WTC11 (cell line): ENCODE measurements around the gene SHROOM3. TPM values are rescaled to one million over a fixed set of nuclear protein-coding genes. Genes with fewer than 3 reads are reported as not detected.

Source experiments
- E2F5 ChIP-seq: sonication (generic); formaldehyde crosslinking; IDR thresholded peaks from 2 replicates; pipeline ENCODE4 v1.8.1; 2022; ENCODE audit warnings: mild to moderate bottlenecking, moderate library complexity, missing genetic modification reagents
- ETV6 ChIP-seq: sonication (generic); formaldehyde crosslinking; IDR thresholded peaks from 2 replicates; pipeline ENCODE4 v1.8.1; 2022; ENCODE audit warnings: mild to moderate bottlenecking, missing genetic modification reagents
- FOXK1 ChIP-seq: sonication (generic); formaldehyde crosslinking; IDR thresholded peaks from 2 replicates; pipeline ENCODE4 v1.8.0; 2022; ENCODE audit warnings: mild to moderate bottlenecking, moderate library complexity, missing genetic modification reagents
- MYBL2 ChIP-seq: sonication (generic); formaldehyde crosslinking; IDR thresholded peaks from 2 replicates; pipeline ENCODE4 v1.8.1; 2023; ENCODE audit warnings: mild to moderate bottlenecking, moderate library complexity, missing genetic modification reagents
- NR2C2 ChIP-seq: sonication (generic); formaldehyde crosslinking; IDR thresholded peaks from 2 replicates; pipeline ENCODE4 v1.8.0; 2022; ENCODE audit warnings: mild to moderate bottlenecking, missing genetic modification reagents
- NR3C1 ChIP-seq: sonication (generic); formaldehyde crosslinking; conservative IDR thresholded peaks from 2 replicates; pipeline ENCODE4 v1.8.1; 2023; ENCODE audit warnings: low read depth, mild to moderate bottlenecking, missing genetic modification reagents
- OVOL2 ChIP-seq: fragments of 250-450 bp; sonication (Bioruptor Pico); IDR thresholded peaks from 2 replicates; pipeline ENCODE4 v1.9.0; 2021; ENCODE audit warnings: mild to moderate bottlenecking, borderline replicate concordance
- SMAD4 ChIP-seq: sonication (generic); formaldehyde crosslinking; IDR thresholded peaks from 2 replicates; pipeline ENCODE4 v1.8.0; 2022; ENCODE audit warnings: mild to moderate bottlenecking, missing genetic modification reagents
- SP1 ChIP-seq: sonication (generic); formaldehyde crosslinking; conservative IDR thresholded peaks from 2 replicates; pipeline ENCODE4 v1.8.1; 2022; ENCODE audit warnings: missing genetic modification reagents
- total RNA-seq: library from RNA; stranded (reverse); gene quantifications from 3 replicates; pipeline ENCODE4 v1.2.3, GENCODE V29; 2021
- TF ChIP-seq, protein P1 (sequence below): fragments of 250-450 bp; sonication (Bioruptor Pico); IDR thresholded peaks from 2 replicates; pipeline ENCODE4 v1.9.0; 2021; ENCODE audit warnings: moderate library complexity, mild to moderate bottlenecking, inconsistent platforms, borderline replicate concordance
- TF ChIP-seq, protein P2 (sequence below): sonication (generic); formaldehyde crosslinking; IDR thresholded peaks from 2 replicates; pipeline ENCODE4 v1.8.1; 2023; ENCODE audit warnings: mild to moderate bottlenecking, missing genetic modification reagents, borderline replicate concordance
- TF ChIP-seq, protein P3 (sequence below): fragments of 250-450 bp; sonication (Bioruptor Pico); IDR thresholded peaks from 2 replicates; pipeline ENCODE4 v1.9.0; 2021; ENCODE audit warnings: mild to moderate bottlenecking
- TF ChIP-seq, protein P4 (sequence below): fragments of 250-450 bp; sonication (Bioruptor Pico); IDR thresholded peaks from 2 replicates; pipeline ENCODE4 v1.9.0; 2021; ENCODE audit warnings: mild to moderate bottlenecking, borderline replicate concordance
- TF ChIP-seq, protein P5 (sequence below): sonication (generic); formaldehyde crosslinking; IDR thresholded peaks from 2 replicates; pipeline ENCODE4 v1.8.0; 2022; ENCODE audit warnings: mild to moderate bottlenecking, missing genetic modification reagents

The SHROOM3 gene
- total RNA-seq, 1 experiment from 2014 or later: 71.9 TPM

- TF ChIP-seq, protein P1, sequence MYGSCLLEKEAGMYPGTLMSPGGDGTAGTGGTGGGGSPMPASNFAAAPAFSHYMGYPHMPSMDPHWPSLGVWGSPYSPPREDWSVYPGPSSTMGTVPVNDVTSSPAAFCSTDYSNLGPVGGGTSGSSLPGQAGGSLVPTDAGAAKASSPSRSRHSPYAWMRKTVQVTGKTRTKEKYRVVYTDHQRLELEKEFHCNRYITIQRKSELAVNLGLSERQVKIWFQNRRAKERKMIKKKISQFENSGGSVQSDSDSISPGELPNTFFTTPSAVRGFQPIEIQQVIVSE: no peak
- no peak for TF ChIP-seq ETV6
- TF ChIP-seq, protein P2, sequence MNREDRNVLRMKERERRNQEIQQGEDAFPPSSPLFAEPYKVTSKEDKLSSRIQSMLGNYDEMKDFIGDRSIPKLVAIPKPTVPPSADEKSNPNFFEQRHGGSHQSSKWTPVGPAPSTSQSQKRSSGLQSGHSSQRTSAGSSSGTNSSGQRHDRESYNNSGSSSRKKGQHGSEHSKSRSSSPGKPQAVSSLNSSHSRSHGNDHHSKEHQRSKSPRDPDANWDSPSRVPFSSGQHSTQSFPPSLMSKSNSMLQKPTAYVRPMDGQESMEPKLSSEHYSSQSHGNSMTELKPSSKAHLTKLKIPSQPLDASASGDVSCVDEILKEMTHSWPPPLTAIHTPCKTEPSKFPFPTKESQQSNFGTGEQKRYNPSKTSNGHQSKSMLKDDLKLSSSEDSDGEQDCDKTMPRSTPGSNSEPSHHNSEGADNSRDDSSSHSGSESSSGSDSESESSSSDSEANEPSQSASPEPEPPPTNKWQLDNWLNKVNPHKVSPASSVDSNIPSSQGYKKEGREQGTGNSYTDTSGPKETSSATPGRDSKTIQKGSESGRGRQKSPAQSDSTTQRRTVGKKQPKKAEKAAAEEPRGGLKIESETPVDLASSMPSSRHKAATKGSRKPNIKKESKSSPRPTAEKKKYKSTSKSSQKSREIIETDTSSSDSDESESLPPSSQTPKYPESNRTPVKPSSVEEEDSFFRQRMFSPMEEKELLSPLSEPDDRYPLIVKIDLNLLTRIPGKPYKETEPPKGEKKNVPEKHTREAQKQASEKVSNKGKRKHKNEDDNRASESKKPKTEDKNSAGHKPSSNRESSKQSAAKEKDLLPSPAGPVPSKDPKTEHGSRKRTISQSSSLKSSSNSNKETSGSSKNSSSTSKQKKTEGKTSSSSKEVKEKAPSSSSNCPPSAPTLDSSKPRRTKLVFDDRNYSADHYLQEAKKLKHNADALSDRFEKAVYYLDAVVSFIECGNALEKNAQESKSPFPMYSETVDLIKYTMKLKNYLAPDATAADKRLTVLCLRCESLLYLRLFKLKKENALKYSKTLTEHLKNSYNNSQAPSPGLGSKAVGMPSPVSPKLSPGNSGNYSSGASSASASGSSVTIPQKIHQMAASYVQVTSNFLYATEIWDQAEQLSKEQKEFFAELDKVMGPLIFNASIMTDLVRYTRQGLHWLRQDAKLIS (CRISPR knock-in tag): no peak
- no peak for TF ChIP-seq SMAD4
- TF ChIP-seq, protein P3, sequence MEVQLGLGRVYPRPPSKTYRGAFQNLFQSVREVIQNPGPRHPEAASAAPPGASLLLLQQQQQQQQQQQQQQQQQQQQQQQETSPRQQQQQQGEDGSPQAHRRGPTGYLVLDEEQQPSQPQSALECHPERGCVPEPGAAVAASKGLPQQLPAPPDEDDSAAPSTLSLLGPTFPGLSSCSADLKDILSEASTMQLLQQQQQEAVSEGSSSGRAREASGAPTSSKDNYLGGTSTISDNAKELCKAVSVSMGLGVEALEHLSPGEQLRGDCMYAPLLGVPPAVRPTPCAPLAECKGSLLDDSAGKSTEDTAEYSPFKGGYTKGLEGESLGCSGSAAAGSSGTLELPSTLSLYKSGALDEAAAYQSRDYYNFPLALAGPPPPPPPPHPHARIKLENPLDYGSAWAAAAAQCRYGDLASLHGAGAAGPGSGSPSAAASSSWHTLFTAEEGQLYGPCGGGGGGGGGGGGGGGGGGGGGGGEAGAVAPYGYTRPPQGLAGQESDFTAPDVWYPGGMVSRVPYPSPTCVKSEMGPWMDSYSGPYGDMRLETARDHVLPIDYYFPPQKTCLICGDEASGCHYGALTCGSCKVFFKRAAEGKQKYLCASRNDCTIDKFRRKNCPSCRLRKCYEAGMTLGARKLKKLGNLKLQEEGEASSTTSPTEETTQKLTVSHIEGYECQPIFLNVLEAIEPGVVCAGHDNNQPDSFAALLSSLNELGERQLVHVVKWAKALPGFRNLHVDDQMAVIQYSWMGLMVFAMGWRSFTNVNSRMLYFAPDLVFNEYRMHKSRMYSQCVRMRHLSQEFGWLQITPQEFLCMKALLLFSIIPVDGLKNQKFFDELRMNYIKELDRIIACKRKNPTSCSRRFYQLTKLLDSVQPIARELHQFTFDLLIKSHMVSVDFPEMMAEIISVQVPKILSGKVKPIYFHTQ (CRISPR knock-in tag): no peak
- no peak for TF ChIP-seq OVOL2 (CRISPR knock-in tag)
- no peak for TF ChIP-seq SP1
- TF ChIP-seq, protein P4, sequence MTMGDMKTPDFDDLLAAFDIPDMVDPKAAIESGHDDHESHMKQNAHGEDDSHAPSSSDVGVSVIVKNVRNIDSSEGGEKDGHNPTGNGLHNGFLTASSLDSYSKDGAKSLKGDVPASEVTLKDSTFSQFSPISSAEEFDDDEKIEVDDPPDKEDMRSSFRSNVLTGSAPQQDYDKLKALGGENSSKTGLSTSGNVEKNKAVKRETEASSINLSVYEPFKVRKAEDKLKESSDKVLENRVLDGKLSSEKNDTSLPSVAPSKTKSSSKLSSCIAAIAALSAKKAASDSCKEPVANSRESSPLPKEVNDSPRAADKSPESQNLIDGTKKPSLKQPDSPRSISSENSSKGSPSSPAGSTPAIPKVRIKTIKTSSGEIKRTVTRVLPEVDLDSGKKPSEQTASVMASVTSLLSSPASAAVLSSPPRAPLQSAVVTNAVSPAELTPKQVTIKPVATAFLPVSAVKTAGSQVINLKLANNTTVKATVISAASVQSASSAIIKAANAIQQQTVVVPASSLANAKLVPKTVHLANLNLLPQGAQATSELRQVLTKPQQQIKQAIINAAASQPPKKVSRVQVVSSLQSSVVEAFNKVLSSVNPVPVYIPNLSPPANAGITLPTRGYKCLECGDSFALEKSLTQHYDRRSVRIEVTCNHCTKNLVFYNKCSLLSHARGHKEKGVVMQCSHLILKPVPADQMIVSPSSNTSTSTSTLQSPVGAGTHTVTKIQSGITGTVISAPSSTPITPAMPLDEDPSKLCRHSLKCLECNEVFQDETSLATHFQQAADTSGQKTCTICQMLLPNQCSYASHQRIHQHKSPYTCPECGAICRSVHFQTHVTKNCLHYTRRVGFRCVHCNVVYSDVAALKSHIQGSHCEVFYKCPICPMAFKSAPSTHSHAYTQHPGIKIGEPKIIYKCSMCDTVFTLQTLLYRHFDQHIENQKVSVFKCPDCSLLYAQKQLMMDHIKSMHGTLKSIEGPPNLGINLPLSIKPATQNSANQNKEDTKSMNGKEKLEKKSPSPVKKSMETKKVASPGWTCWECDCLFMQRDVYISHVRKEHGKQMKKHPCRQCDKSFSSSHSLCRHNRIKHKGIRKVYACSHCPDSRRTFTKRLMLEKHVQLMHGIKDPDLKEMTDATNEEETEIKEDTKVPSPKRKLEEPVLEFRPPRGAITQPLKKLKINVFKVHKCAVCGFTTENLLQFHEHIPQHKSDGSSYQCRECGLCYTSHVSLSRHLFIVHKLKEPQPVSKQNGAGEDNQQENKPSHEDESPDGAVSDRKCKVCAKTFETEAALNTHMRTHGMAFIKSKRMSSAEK (CRISPR knock-in tag): no peak
- TF ChIP-seq NR3C1 (CRISPR knock-in tag): no peak
- TF ChIP-seq MYBL2 (CRISPR knock-in tag): no peak
- TF ChIP-seq, protein P5, sequence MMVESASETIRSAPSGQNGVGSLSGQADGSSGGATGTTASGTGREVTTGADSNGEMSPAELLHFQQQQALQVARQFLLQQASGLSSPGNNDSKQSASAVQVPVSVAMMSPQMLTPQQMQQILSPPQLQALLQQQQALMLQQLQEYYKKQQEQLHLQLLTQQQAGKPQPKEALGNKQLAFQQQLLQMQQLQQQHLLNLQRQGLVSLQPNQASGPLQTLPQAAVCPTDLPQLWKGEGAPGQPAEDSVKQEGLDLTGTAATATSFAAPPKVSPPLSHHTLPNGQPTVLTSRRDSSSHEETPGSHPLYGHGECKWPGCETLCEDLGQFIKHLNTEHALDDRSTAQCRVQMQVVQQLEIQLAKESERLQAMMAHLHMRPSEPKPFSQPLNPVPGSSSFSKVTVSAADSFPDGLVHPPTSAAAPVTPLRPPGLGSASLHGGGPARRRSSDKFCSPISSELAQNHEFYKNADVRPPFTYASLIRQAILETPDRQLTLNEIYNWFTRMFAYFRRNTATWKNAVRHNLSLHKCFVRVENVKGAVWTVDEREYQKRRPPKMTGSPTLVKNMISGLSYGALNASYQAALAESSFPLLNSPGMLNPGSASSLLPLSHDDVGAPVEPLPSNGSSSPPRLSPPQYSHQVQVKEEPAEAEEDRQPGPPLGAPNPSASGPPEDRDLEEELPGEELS: no peak
- no peak for TF ChIP-seq FOXK1
- TF ChIP-seq NR2C2 (CRISPR knock-in tag): no peak
- no peak for TF ChIP-seq E2F5 (CRISPR knock-in tag)
- TF ChIP-seq, all 79 proteins: peak for 0
Observed at GRCh38 chr4:76634220-76634619, 199.2 kb downstream of the SHROOM3 start (continued).
